Suppressor macrophage treated with lipopolysaccharide for 1 hour (primary cell): ENCODE results near the gene TFF3.

Source experiments
- DNase-seq, 3 donors: peaks; one replicate each; pipeline ENCODE4 v3.0.0-alpha.2; 2020 to 2022

The TFF3 gene

DNA sequence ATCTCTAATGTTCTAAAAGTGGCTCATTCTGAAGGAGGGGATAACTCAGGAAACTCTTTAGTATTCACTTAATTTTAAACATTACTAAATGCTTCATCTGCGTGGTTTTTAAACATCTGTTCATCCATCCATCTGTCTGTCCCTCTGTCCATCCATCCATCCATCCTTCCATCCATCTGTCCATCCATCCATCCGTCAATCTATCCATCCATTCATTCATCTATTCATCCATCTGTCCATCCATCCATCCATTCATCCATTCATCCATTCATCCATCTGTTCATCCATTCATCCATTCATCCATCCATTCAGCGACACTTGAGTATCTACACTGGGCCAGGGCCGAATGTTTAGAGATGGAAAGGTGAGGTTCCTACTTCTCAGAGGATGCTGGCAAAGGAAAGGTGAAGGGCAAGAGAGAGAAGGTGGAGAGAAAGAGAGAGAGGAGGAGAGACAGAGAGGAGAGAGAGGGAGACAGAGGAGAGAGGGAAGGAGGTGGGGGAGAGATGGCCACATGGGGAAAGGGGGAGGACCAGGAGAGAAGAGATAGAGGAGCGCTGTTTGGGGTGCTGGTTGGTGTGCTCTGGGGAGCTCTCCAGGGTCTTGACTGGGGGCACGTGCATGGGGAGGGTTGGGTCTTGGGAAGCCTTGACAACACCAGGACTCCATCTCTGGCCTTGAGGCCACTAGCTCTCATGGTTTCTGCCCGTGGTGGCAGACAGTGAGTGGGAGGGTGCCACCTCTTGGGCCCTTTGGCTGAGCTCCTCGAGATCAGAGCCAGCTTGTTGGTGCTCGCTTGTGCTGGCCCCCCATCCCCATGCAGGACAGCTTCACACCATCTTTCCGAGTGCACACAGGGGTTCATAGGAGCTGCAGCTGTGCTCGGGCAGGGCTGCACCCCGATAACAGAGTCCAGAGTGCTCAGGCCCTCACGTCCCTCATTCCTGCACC, 50.7 kb downstream of the TFF3 start:
- DNase-seq = no peak

DNA sequence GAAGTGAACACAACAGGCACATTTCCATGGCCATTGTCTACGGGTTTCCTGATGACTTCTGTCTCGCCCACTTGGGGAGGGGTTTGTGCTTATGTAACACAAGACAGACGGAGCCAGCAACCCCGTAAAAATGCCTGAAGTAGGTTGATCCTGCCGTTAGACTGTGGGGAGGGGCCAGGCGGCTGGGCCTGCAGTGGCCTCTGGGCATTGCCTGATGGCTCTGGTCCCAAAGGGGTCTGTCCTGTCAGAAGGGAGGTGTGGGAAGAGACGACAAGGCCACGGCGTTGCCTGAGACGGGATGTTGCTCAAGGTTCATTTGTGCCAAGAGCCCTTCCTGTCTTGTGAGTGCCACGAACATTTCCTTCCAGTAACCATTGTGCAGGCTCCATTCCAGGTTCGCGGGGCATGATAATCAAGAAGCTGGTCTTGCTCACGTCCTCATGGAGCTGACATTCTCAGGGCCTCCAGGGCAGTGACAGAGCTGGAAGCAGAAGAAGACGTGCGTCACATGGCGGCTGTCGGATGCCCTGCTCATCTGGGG, 51.5 kb downstream of the TFF3 start:
- DNase-seq = peak; percentile 45 to 56 (median 54)

DNA sequence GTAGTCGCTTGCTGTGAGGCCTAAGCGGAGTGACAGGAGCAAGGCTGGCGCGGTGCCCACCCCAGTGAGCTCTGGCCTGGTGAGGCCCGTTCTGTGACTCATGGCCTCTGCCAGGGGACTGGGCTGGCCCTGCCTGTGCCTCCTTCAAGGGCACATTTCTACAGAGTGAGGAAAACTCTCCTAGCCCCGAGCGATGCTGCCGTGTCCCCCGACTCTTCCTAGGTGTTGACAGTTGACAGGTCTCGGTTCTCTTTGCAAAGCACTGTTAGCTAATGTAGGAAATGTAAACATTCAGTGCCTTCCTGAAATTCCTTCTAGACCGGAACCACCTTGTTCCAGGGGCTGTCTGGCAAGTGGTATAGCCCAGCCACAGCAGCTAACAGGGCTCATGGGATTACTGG, 52.4 kb downstream of the TFF3 start:
- DNase-seq = peak; percentile 78 to 88 (median 80)

DNA sequence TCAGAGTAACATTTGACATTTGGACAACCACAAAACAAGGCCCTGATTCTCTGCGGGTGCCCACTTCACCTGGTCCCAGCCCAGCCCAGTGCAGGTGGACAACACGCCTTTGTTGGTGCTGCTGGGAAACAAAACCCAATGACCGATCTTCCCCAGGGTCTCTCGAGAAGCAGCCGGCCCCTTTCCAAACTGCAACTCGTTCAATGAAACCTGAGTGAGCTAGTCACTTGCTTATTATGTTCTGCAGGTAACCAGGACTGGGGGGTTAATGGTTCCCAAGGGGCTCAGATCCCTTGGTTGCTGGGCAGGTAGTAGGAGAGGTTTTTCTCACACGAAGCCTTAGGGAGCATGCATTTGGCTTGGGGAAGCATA, 53.4 kb downstream of the TFF3 start:
- DNase-seq = no peak
